Epithelial cell of esophagus (primary cell): ENCODE results near the gene SLC6A12.

Experiments used
- DNase-seq: peaks from one replicate; pipeline ENCODE4 v3.0.0; 2010; ENCODE audit warnings: low read depth
- H3K4me3 ChIP-seq: 2 replicates; pipeline ENCODE4 v1.5.1; 2011; ENCODE audit warnings: mild to moderate bottlenecking, low read length, control low read depth
- CTCF ChIP-seq: IDR thresholded peaks from 2 replicates; pipeline ENCODE4 v1.5.1; 2011; ENCODE audit warnings: low read depth, mild to moderate bottlenecking, low read length, control low read depth, inconsistent platforms; ENCODE audit not compliant: insufficient read depth; ENCODE audit errors: missing control alignments

Gene SLC6A12

DNA sequence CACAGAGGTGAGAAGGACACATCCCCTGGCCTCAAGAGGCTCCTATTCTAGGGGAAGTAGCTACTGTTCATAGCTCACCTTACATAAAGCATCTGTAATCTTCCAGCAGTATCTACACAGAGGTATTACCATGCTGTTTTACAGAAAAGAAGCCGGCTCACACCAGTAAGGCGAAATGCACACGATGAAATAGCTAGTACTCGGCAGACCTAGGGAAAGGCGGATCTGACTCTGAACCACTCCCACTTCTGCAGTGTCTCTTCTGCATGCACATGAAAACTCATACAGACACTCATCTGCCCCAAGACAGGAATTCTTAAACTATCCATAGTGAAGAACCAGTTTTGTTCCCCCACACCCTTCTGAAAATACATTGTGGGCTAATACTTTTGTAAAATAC lies 73.8 kb downstream of the SLC6A12 start:
- H3K4me3 ChIP-seq: no peak overlapping the region
- no peak for DNase-seq
- no peak for TF ChIP-seq CTCF
